Measurements from ENCODE around the gene BICRA. TPM values are rescaled to one million over a fixed set of nuclear protein-coding genes. Genes with fewer than 3 reads are reported as not detected.

BICRA gene
- polyA plus RNA-seq, 3 donors, result 0.08 to 4.6 TPM; not detected in 1

- TF ChIP-seq CTCF (IDR thresholded peaks at IDR 0.05), result no peak
- Histone ChIP-seq H4K20me1 (ENCODE audit: insufficient read depth, low read length) (peaks cover 93% of the 10 kb centered on the region), H3K79me2 (ENCODE audit: insufficient read depth, low read length) (peaks cover 88% of the 10 kb centered on the region), H3K36me3 (replicated peaks in 1 of 2; ENCODE audit: control insufficient read depth in 1 of 2, insufficient read depth in 2 of 2, low read length in 2 of 2) (peaks cover 0 to 29% of the 10 kb centered on the region in 2 donors), H2AFZ (ENCODE audit: insufficient read depth, low read depth, low read length, poor library complexity, severe bottlenecking) (no peak overlapping the region), H3K9me3 (replicated peaks in 1 of 2; ENCODE audit: control insufficient read depth in 1 of 2, insufficient read depth in 1 of 2, low read length in 2 of 2) (no peaks in the 10 kb centered on the region), H3K9ac (ENCODE audit: insufficient read depth, low read length, poor library complexity, severe bottlenecking) (no peak overlapping the region), H3K4me1 (ENCODE audit: control insufficient read depth in 1 of 2, insufficient read depth in 2 of 2, low read length in 2 of 2) (peaks cover 0 to 9% of the 10 kb centered on the region in 2 donors), H3K27me3 (ENCODE audit: control insufficient read depth in 2 of 2, insufficient read depth in 2 of 2, low read length in 2 of 2) (no peaks in the 10 kb centered on the region), H3K4me2 (replicated peaks; ENCODE audit: extremely low read depth, low read length, poor library complexity, severe bottlenecking) (no peak overlapping the region), H3K27ac (ENCODE audit: low read depth in 1 of 2, low read length in 2 of 2) (no peak overlapping the region), H3K4me3 (replicated peaks in 1 of 3; ENCODE audit: low read depth in 2 of 3, low read length in 3 of 3) (no peak overlapping the region)
- DNase-seq, result no peak
- Mint-ChIP-seq H3K9me3 (peaks cover 0 to 4% (median 0%) of the 10 kb centered on the region in 7 donors), H3K4me1 (peaks cover 12% of the 10 kb centered on the region), H3K4me3 (no peak overlapping the region), H3K27me3 (ENCODE audit: low read depth in 3 of 3) (peaks cover 0 to 2% (median 1%) of the 10 kb centered on the region in 3 donors), H3K36me3 (peaks cover 33 to 53% of the 10 kb centered on the region in 2 donors), H3K27ac (peak overlapping the region in 1 of 7 donors; percentile 30)
- intact Hi-C loops (cut with micrococcal nuclease), result no loop called here
- WGBS (ENCODE audit: insufficient coverage), result 67% methylated on average over 3 of the region's 8 CpGs
These were observed 17.3 kb downstream of the BICRA start for GRCh38 chr19:47626238-47626637.

GRCh38 chr19:47628078-47628771 is 19.3 kb downstream of the BICRA start:
- no peak overlapping the region for H2AFZ ChIP-seq (ENCODE audit: insufficient read depth, low read depth, low read length, poor library complexity, severe bottlenecking)
- H3K4me1 ChIP-seq (ENCODE audit: control insufficient read depth in 1 of 2, insufficient read depth in 2 of 2, low read length in 2 of 2), result peaks cover 0 to 10% of the 10 kb centered on the region in 2 donors
- no peak overlapping the region for H3K9ac ChIP-seq (ENCODE audit: insufficient read depth, low read length, poor library complexity, severe bottlenecking)
- intact Hi-C loops (cut with micrococcal nuclease), result no loop called here
- H3K4me3 ChIP-seq (replicated peaks in 1 of 3; ENCODE audit: low read depth in 2 of 3, low read length in 3 of 3), result no peak overlapping the region
- WGBS (ENCODE audit: insufficient coverage), result 83% methylated on average over 1 of the region's 4 CpGs
- DNase-seq, result no peak
- H3K36me3 Mint-ChIP-seq, result peaks cover 38 to 58% of the 10 kb centered on the region in 2 donors
- H3K9me3 ChIP-seq (replicated peaks in 1 of 2; ENCODE audit: control insufficient read depth in 1 of 2, insufficient read depth in 1 of 2, low read length in 2 of 2), result no peaks in the 10 kb centered on the region
- peaks cover 0 to 4% (median 0%) of the 10 kb centered on the region in 7 donors for H3K9me3 Mint-ChIP-seq
- H3K27me3 Mint-ChIP-seq (ENCODE audit: low read depth in 3 of 3), result peaks cover 0 to 2% (median 1%) of the 10 kb centered on the region in 3 donors
- no peaks in the 10 kb centered on the region for H3K27me3 ChIP-seq (ENCODE audit: control insufficient read depth in 2 of 2, insufficient read depth in 2 of 2, low read length in 2 of 2)
- peaks cover 0 to 34% of the 10 kb centered on the region in 2 donors for H3K36me3 ChIP-seq (replicated peaks in 1 of 2; ENCODE audit: control insufficient read depth in 1 of 2, insufficient read depth in 2 of 2, low read length in 2 of 2)
- H4K20me1 ChIP-seq (ENCODE audit: insufficient read depth, low read length), result peaks cover 98% of the 10 kb centered on the region
- H3K27ac Mint-ChIP-seq, result peak overlapping the region in 3 of 7 donors; percentile 10 to 82 (median 43)
- H3K4me2 ChIP-seq (replicated peaks; ENCODE audit: extremely low read depth, low read length, poor library complexity, severe bottlenecking), result no peak overlapping the region
- peaks cover 96% of the 10 kb centered on the region for H3K79me2 ChIP-seq (ENCODE audit: insufficient read depth, low read length)
- TF ChIP-seq CTCF (IDR thresholded peaks at IDR 0.05), result no peak
- no peak overlapping the region for H3K4me3 Mint-ChIP-seq
- H3K27ac ChIP-seq (ENCODE audit: low read depth in 1 of 2, low read length in 2 of 2), result no peak overlapping the region
- H3K4me1 Mint-ChIP-seq, result peaks cover 12% of the 10 kb centered on the region

All from CD14-positive monocyte (primary cell).